DMS114 treated with DMSO at 0.1 percent for 48 hours (cell line): ENCODE data around the gene SPEN.

Experiments used
- DNase-seq: peaks from one replicate; lab custom pipeline; 2025; ENCODE audit not compliant: unreplicated experiment; lab: John Stamatoyannopoulos, UW

The SPEN gene

DNA sequence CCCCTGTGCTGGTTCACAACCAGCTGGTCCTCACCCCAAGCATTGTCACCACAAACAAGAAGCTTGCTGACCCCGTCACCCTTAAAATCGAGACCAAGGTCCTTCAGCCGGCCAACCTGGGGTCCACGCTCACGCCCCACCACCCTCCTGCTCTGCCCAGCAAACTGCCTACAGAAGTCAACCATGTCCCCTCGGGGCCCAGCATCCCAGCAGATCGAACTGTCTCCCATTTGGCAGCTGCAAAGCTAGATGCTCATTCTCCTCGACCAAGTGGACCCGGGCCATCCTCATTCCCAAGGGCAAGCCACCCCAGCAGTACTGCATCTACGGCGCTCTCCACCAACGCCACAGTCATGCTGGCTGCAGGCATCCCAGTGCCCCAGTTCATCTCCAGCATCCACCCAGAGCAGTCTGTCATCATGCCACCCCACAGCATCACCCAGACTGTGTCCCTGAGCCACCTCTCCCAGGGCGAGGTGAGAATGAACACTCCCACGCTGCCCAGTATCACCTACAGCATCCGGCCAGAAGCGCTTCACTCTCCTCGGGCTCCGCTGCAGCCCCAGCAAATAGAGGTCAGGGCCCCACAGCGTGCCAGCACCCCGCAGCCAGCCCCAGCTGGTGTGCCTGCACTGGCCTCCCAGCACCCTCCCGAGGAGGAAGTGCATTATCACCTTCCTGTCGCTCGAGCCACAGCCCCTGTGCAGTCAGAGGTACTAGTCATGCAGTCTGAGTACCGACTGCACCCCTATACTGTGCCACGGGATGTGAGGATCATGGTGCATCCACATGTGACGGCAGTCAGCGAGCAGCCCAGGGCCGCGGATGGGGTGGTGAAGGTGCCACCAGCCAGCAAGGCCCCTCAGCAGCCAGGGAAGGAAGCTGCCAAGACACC is 87.8 kb downstream of the SPEN start:
- DNase-seq: no peak

DNA sequence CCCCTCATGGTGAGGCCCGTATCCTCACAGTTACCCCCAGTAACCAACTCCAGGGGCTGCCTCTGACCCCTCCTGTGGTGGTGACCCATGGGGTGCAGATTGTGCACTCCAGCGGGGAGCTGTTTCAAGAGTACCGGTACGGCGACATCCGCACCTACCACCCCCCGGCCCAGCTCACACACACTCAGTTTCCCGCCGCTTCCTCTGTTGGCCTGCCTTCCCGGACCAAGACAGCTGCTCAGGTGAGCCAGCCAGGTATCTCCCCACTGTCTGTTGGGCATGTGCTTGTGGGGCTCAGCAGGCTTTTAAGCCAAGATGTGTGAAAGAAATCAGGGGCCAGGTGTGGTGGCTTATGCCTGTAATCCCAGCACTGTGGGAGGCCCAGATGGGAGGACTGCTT is 88.5 kb downstream of the SPEN start:
- DNase-seq: no peak

DNA sequence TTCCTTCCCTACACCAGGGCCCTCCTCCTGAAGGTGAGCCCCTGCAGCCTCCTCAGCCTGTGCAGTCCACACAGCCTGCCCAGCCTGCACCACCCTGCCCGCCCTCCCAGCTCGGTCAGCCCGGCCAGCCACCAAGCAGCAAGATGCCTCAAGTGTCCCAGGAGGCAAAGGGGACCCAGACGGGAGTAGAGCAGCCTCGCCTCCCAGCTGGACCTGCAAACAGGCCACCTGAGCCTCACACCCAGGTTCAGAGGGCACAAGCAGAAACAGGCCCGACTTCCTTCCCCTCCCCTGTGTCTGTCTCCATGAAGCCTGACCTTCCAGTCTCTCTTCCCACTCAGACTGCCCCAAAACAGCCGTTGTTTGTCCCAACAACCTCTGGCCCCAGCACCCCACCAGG is 89.6 kb downstream of the SPEN start:
- DNase-seq: no peak

DNA sequence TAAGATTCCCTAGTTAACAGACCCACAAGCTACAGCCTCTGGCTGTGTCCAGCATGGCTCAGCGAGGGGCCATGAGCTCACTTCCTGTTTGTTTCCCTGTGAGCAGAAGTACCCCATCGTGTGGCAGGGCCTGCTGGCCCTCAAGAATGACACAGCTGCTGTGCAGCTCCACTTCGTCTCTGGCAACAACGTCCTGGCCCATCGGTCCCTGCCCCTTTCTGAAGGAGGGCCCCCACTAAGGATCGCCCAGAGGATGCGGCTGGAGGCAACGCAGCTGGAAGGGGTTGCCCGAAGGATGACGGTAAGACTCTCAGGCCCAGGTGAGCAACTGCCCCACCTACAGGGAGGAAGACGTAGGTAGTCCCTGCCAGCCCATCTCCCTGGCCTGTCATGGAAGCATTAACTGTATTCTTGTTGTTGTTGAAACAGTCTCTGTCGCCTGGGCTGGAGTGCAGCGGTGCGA is 90.2 kb downstream of the SPEN start:
- no peak for DNase-seq

DNA sequence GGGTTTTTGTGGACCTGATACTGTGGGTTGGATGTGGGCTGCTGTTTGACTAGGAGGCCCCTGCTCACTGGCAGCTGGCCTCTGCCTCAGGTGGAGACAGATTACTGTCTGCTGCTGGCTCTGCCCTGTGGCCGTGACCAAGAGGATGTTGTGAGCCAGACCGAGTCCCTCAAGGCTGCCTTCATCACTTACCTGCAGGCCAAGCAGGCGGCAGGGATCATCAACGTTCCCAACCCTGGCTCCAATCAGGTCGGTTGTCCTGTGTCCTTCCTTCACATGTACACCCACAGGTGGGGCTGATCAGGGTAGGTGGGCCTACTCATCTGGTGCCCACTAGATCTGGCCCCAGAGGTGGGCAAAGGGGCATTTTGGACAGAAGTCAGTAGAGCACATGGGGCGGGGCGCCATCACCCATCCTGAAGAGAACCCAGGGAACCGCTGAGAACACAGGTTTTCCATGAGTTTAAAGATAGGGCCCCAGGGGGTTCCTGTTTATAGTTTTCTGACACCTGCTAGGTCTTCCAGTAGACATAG is 91.2 kb downstream of the SPEN start:
- no peak for DNase-seq

DNA sequence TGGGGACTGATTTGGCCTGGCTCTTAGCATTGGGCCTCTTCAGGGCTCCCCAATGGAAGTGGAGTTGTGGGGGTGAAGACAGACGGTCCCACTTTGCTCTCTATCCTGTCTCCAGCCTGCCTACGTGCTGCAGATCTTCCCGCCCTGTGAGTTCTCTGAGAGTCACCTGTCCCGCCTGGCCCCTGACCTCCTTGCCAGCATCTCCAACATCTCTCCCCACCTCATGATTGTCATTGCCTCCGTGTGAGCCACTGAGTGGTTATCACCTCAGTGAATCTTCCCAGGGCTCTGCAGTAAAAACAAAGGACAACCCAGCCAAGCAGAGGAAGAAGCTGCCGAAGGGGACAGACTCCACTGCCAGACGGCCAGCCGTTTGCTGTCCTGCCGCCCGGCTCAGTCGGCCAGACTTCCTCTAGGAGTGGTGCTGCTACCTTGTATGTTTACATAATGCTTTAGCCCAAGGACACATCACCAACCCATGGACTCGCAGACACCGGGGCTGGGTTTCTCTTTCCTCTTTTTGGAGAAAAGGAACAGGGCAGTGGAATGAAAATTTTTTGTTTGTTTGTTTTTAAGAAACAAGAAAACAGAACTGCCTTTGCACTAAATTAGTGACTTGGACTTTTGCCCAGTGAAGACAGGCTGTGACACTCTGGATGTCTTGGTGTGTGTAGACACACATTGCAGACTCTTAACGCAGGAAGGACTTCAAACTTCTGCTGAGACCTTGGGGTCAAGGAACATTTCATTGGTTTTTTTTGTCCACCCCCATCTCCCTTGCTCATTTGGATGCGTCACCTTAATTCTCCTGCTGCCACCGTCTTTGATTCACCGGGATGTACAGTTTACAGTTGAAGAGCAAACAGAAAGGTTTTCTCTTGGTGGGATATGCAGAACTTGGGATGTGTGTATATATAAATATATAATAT is 91.9 kb downstream of the SPEN start:
- no peak for DNase-seq

DNA sequence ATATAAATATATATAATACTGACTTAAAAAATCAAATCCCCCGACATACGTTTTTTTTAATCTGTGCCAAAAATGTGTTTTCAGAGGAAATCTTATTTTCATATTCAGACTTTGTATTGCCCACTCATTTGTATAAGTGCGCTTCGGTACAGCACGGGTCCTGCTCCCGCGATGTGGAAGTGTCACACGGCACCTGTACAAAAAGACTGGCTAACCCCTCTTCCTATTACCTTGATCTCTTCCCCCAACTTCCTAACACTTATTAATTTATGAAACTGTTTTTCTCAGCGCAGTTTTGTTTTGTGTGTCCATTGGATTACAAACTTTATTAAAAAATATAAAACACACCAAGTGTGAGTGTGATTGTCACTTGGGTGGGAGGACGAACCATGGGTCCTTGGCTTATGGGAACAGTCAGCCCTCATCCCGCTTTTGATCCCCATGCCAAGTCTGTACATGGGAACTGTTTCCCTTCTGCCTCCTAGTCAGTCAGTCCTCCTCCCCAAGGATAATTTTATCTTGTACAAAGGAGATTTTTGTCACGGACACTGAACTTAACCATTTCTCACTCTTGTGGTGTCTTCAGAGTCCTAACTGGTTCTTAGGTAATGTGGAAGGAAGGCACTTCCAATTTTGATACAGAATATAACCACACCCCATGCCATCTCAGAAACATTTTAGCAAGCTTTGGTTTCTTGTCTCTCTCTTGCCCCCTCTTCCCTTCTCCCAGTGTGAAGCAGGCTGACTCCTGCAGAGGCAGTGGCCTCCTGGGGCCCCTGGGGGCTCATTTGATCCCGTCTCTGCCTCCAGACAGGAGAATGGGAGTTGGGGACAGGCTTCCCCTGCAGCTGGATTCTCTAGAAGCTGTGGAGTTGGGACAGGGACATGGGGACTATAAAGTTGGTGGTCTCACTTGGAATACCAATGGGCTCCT is 92.9 kb downstream of the SPEN start:
- no peak for DNase-seq

DNA sequence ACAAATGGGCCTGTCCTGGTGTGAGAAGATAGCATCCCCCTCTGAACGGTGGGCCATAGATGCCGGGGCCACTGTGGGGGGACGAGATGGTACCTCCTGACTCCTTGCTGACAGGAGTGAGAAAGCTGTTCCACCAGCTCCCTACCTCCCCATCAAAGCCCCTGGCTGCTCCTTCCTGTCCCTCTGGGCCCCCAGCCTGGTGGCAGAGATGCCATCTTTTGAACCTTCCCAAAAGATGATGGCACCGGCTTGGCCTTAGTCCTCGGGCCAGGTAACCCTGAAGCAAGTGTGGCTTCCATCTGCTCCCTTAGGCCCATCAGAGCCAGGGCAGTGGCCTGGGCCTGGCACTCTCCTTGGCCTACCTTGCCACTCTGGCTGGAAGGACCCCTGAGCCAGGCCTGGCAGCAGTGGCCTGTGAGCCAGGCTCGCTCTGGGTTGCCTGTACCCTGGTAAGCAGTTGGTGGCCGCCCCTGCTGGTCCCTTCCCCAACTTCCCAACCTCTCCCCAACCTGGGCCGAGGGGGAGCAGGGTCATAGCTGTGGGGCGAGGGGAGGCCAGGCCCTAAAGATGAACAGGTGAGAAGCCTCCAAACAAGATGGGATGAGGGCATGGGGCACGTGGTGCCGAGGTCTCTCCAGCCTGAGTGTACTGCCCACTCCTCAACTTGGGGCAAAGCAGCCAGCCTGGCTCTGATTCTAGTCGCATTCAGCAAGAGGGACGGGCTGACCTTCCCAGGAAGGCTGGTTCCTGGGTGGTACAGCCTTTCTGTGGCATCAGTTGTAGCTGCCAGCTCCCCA is 93.7 kb downstream of the SPEN start:
- DNase-seq: no peak

DNA sequence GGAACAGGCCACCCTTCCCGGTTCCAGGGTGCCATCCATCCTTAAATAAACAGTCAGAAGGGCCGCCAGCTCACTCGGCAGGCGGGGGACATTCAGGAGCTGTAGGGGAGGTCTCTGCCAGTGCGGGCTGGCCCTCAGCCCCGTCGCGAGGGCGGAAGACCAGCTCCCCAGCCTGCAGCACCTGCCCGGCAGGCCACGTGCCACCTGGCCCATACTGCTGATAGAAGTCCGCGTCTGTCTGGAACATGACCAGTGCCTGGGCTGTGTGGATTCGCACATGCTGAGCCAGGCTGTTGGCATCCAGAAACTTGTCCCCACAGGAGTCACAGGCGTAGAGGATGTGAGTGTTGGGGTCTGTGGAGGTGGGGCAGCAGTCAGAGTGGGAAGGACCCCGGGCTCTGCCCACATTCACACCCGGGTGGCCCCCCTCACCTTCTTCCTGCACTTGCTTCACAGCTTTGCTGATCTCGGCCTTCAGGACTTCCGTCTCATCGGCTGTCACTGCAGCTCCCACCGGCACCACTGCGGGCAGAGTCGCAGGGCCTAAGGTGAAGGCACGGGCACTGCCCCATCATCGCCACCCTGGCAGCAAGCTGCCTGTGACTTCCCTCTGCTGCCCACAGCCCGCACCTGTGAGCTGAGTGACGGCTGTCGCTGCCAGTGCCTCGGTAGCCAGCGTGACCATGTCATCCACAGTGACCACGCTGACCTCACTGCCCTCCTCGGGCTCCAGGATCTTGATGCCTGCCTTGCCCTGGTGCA is 94.6 kb downstream of the SPEN start:
- no peak for DNase-seq

DNA sequence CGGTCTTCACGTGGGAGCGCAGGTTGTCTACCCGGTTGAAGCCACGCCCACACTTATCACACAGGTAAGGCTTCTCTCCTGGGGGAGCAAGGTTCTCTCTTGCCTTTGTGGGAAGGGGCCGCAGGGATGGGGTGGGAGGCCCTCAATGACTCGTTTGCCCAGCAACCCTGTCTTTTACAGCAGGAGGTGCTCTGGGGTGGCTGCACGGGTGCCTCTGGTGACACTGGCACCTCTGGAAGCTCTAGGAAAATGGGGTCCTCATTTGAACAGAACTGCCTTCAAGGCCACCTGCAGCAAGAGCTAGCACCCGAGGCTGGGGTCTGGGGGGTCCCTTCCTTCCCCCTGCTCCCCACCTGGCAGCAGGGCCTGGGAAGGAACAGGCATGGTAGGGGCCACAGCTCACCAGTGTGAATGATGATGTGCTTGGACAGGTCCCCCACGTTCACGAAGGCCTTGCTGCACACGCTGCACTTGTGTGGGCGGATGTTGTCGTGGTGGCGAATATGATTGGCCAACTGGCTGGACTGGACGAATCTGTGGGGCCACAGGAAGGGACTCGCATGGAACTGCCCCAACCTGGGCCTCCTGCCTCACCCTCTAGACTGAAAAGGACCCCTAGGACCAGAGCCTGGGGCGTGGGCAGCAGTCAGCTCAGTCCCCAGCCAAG is 95.3 kb downstream of the SPEN start:
- no peak for DNase-seq

DNA sequence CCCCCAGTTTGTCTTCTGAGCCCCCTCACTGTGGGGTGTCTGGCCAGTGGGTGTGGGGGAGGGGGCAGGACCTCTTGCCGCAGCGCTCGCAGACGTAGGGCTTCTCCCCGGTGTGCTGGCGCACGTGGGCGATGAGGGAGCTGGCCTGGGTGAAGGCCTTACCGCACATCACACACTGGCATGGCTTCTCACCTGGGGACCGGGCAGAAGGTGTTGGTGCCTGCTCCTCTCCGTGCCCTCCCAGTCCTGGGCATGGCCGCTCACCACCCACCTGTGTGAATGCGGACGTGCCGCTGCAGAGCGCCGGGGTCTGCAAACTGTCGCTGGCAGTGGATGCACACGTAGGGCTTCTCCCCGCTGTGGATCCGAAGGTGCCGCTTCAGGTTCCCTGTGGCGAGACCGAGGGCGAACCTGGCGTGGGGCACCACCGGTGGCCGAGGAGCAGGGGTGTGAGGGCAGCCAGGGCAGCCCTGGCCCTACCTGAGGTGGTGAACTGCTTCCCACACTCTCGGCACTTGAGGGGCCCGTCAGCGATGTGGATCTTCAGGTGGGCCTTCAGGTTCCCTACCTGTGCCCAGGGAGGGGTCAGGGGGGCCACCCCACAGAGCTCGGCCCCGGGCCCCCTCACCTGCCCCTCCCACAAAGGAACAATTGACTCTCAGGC is 96.0 kb downstream of the SPEN start:
- no peak for DNase-seq

DNA sequence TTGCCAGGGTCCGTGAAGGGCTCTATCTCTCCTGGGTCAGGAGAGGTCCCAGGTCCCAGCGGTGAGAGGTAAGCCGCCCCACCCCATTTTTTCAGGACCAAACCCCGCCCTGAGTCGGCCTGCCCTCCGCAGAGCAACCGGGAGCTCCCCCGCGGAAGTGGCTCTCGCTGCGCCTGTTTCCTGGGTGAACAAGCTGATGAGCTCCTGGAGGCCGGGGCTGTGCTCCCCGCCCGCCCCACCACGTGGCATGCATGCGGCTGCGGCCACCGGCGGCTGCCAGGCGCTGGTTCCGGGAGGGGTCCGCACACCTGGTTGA is 96.4 kb downstream of the SPEN start:
- DNase-seq: no peak

DNA sequence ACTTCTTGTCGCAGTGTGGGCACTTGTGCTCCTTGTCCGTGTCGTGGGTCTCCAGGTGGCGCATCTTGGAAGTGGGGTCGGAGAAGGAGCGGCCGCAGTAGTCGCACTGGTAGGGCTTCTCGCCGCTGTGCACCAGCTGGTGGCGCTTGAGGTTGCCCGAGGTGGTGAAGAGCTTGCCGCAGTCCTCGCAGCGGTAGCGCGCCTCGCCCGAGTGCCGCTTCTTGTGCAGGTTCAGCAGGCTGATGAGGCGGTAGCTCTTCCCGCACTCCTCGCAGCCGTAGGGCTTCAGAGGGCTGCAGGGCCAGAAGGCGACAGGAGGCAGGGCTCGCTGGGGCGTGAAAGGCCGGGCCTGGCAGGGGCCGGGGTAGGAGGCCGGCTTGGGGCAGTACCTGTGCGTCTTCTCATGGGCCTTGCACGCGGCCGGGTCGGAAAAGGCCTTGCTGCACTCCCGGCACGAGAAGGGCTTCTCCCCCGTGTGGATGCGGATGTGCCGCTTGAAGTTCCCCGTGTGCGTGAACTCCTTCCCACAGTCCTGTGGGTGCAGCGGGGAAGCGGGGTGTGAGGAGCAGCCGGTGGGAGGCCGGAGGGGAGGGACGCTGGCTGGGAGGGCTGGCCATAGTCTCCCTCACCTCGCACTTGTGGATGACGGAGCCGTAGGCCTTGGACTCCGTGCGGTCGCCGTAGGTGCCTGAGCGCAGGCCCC is 97.0 kb downstream of the SPEN start:
- no peak for DNase-seq

DNA sequence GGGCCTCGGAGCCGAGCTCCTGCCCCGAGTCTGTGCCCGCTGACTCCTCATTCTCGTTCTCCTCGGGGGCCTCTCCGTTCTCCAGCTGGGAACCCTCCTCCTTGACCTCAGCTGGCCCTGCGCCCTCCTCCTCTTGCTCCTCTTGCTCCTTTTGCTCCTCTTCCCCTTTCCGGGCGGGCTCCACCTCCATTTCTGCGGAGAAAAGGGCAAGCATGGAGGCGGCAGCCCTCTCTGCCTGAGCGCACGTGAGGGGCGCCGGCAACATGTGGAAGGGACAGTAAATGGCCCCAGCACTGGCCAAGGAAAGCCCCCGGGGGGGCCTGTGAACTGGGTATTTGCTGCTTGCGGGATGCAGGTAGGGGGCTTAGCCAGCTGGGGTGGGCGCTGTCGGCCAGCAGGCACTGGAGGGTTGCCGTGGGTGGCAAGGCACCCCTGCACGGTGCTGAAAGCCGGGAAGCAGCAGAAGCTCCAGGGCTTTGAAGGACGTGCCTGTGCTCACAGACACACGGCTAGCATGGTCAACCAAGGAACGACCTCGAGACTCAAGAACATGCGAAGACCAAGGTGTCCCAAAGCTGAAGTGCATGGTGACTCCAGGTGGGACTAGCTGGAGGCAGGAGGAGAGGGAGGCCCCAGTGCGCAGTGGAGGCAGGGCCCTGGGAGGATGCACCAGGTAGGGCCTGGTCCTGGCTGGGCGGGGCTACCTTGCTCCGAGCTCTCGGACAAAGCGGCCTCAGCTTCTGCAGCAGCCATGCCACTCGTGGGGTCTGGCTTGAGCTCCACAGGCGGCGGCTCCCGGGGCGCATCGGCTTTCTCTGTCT is 97.7 kb downstream of the SPEN start:
- no peak for DNase-seq

DNA sequence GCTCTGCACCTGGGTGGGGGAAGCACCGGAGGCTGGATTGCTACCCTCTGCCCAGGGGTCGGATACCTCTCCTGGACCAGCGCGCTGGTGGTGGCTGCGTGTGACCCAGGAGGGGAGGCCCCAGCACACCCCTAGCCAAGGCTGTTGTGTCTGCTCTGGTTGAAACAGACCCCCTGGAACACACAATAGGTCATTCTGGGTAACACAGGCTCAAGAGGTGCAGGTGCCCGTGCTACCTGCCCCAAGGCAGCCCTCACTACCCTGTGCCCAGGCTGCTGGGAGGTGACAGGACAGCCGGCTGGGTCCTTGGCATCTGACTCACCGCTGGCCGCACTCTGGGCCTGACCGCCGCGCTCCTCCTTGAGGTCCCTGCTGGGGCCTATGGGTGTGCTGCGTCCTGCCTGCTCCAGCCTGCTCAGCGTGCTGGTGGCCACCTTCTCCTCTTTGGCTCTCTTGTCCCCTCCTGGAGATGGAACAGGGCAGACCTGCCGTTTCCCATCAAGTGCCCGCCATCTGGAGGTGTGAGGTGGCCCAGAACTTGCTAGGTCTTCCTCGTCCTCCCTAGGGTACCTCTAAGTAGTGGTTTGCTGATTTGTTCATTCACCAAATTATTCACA is 98.4 kb downstream of the SPEN start:
- DNase-seq: no peak
